Transverse colon (tissue), 4 donors: Measurements from ENCODE around the gene NUDC. TPM values are rescaled to one million over a fixed set of nuclear protein-coding genes. Genes with fewer than 3 reads are reported as not detected.

ENCODE experiments used
- DNase-seq: peaks from one replicate; pipeline ENCODE4 v3.0.0-alpha.2; 2019
- H3K27ac ChIP-seq, 4 donors: fragments of 200-600 bp; sonication (generic); 2 replicates each; pipeline ENCODE4 v1.5.1; 2016 to 2018; ENCODE audit warnings: inconsistent platforms in 4 of 4
- H3K27me3 ChIP-seq: fragments of 200-600 bp; sonication (generic); 2 replicates; pipeline ENCODE4 v1.5.1; 2017; ENCODE audit warnings: inconsistent platforms
- H3K36me3 ChIP-seq, 4 donors: fragments of 200-600 bp; sonication (generic); 2 replicates each; pipeline ENCODE4 v1.5.1; 2017 to 2019; ENCODE audit warnings: inconsistent platforms in 4 of 4
- H3K4me1 ChIP-seq, 4 donors: fragments of 200-600 bp; sonication (generic); 2 replicates each; pipeline ENCODE4 v1.5.1; 2017 to 2020; ENCODE audit warnings: inconsistent platforms in 4 of 4
- H3K4me3 ChIP-seq, 4 donors: fragments of 200-600 bp; sonication (generic); 1 replicate in 1 of 4; 2 replicates in 3 of 4; pipeline versions ENCODE4 v1.5.1 to v1.6.1; 2017 to 2019; ENCODE audit warnings: inconsistent platforms in 4 of 4
- H3K9me3 ChIP-seq, 2 donors: fragments of 200-600 bp; sonication (generic); 2 replicates each; pipeline ENCODE4 v1.5.1; 2017 to 2019; ENCODE audit warnings: inconsistent platforms in 2 of 2
- CTCF ChIP-seq, 5 experiments: fragments of 200-600 bp in 3 of 5; fragments of 450-650 bp in 2 of 5; sonication (generic) in 3 of 5; IDR thresholded peaks; 1 replicate in 2 of 5; 2 replicates in 3 of 5; pipeline ENCODE4 v1.5.1; 2016 to 2017; ENCODE audit warnings: antibody characterized with exemption in 5 of 5, inconsistent platforms in 3 of 5, mild to moderate bottlenecking in 2 of 5, moderate library complexity in 1 of 5
- EP300 ChIP-seq: sonication (generic); formaldehyde crosslinking; IDR thresholded peaks from one replicate; pipeline ENCODE4 v1.6.1; 2017; ENCODE audit warnings: antibody characterized with exemption, low read depth
- POLR2A ChIP-seq: fragments of 450-650 bp; IDR thresholded peaks from one replicate; pipeline ENCODE4 v1.6.1; 2016; ENCODE audit warnings: antibody characterized with exemption, mild to moderate bottlenecking, moderate library complexity
- POLR2AphosphoS5 ChIP-seq, 3 donors: sonication (generic); formaldehyde crosslinking; IDR thresholded peaks; one replicate each; pipeline ENCODE4 v1.6.1; 2016; ENCODE audit warnings: antibody characterized with exemption in 3 of 3
- WGBS, 2 donors: methylation state at CpG; one replicate each; pipeline ENCODE4 v1.1.5; 2018; ENCODE audit warnings: low coverage in 1 of 2; 5-methylcytosine and 5-hydroxymethylcytosine counted together
- in situ Hi-C, 4 donors: fragments of 200-750 bp; cut with MboI; loops; one replicate each; pipeline versions ENCODE4 v1.15.0 to v1.15.1; 2017; ENCODE audit warnings: low sequenced_read_pairs in 3 of 4, low pct_ligation_motif_present in 1 of 4, low pct_unique_long_range_greater_than_20kb in 1 of 4
- intact Hi-C: fragments of 100-400 bp; cut with DNase I; formaldehyde crosslinking; loops from one replicate; pipeline ENCODE4 v1.15.1; 2023; ENCODE audit warnings: low total_unique reads
- total RNA-seq, 4 donors: library from RNA; depleted of rRNA; stranded (reverse); fragments of >200 nt; gene quantifications; one replicate each; pipeline ENCODE4 v1.1.0, GENCODE V29; 2016

Gene NUDC
- total RNA-seq, 4 donors from 2014 or later: 10.8 to 39.9 (median 27.6) TPM

GRCh38 chr1:26949926-26950319 is 28.4 kb downstream of the NUDC start:
- intact Hi-C loops (no loop called here), in situ Hi-C loops (no loop called here)
- DNase-seq: no peak

DNA sequence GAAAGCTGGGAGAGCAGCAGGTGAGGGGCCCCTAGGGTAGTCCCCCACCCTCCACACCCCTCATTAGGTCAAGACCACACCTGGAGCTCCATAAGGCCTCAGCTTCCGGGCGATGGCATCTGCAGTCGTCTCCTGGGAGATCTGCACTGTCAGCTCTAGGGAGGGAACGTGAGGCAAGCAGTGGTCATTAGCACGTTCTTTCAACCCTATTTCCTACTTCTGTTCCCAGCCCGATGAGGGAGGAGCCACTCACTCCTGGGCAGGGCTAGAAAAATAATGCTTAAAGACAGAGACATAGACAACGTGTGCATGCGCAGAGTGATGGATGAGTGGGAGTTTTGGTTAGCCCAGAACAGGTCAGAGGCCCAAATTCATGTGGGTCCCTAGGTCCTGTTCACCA is 29.1 kb downstream of the NUDC start:
- H3K27ac ChIP-seq: no peak overlapping the region
- TF ChIP-seq POLR2A (no peak), EP300 (no peak), POLR2AphosphoS5 (IDR thresholded peaks at IDR 0.05) (no peak), CTCF (IDR thresholded peaks at IDR 0.05) (no peak)
- no peak overlapping the region for H3K4me3 ChIP-seq
- in situ Hi-C loops: no loop called here
- no peak for DNase-seq
- WGBS, 2 donors: 66% methylated on average over 8 of the region's 8 CpGs; no CpG with 5 or more reads in 1 of the 2 donors
- H3K9me3 ChIP-seq: no peaks in the 10 kb centered on the region
- intact Hi-C loops: no loop called here
- H3K27me3 ChIP-seq: no peaks in the 10 kb centered on the region
- H3K36me3 ChIP-seq: no peaks in the 10 kb centered on the region
- H3K4me1 ChIP-seq: peaks cover 3 to 14% (median 6%) of the 10 kb centered on the region in 4 donors

More at GRCh38 chr1:26949926-26950319, 28.4 kb downstream of the NUDC start:
- peaks cover 3 to 21% (median 12%) of the 10 kb centered on the region in 4 donors for H3K4me1 ChIP-seq
- no peaks in the 10 kb centered on the region for H3K9me3 ChIP-seq
- H3K27ac ChIP-seq: no peak overlapping the region
- TF ChIP-seq CTCF (IDR thresholded peaks at IDR 0.05) (no peak), EP300 (no peak), POLR2AphosphoS5 (IDR thresholded peaks at IDR 0.05) (no peak), POLR2A (no peak)
- H3K27me3 ChIP-seq: no peaks in the 10 kb centered on the region
- H3K36me3 ChIP-seq: no peaks in the 10 kb centered on the region
- 30% methylated on average over 2 of the region's 3 CpGs; no CpG with 5 or more reads in 1 of the 2 donors for WGBS, 2 donors
- no peak overlapping the region for H3K4me3 ChIP-seq

GRCh38 chr1:26951216-26951615 is 29.7 kb downstream of the NUDC start:
- TF ChIP-seq EP300 (no peak), CTCF (IDR thresholded peaks at IDR 0.05) (no peak), POLR2AphosphoS5 (IDR thresholded peaks at IDR 0.05) (no peak), POLR2A (no peak)
- no peaks in the 10 kb centered on the region for H3K9me3 ChIP-seq
- H3K27me3 ChIP-seq: no peaks in the 10 kb centered on the region
- intact Hi-C loops (no loop called here), in situ Hi-C loops (no loop called here)
- peaks cover 0 to 8% (median 2%) of the 10 kb centered on the region in 4 donors for H3K4me1 ChIP-seq
- no peak overlapping the region for H3K4me3 ChIP-seq
- no peak for DNase-seq
- no peaks in the 10 kb centered on the region for H3K36me3 ChIP-seq
- 90% methylated on average over 14 of the region's 14 CpGs; no CpG with 5 or more reads in 1 of the 2 donors for WGBS, 2 donors
- H3K27ac ChIP-seq: no peak overlapping the region

- Histone ChIP-seq H3K27ac (no peak overlapping the region), H3K4me3 (no peak overlapping the region), H3K27me3 (peaks cover under 1% of the 10 kb centered on the region), H3K9me3 (no peaks in the 10 kb centered on the region), H3K4me1 (peaks cover 0 to under 1% (median 0%) of the 10 kb centered on the region in 4 donors), H3K36me3 (no peaks in the 10 kb centered on the region)
- TF ChIP-seq POLR2A: no peak
- TF ChIP-seq EP300: no peak
- TF ChIP-seq CTCF (IDR thresholded peaks at IDR 0.05): no peak
- TF ChIP-seq POLR2AphosphoS5 (IDR thresholded peaks at IDR 0.05): no peak
- DNase-seq: no peak
- intact Hi-C loops: no loop called here
- 86 to 100% methylated on average over 1 to 24 of the region's 24 CpGs for WGBS, 2 donors
- in situ Hi-C loops: no loop called here
Observed at GRCh38 chr1:26951821-26952497, 30.4 kb downstream of the NUDC start.
